K562 (cell line): ENCODE data around the gene BHLHE40. TPM values are rescaled to one million over a fixed set of nuclear protein-coding genes. Genes with fewer than 3 reads are reported as not detected.

ENCODE experiments used
- ARID2 ChIP-seq: fragments of 450-650 bp; IDR thresholded peaks from 2 replicates; pipeline ENCODE4 v1.6.1; 2017; ENCODE audit warnings: antibody characterized with exemption, mild to moderate bottlenecking
- EHMT2 ChIP-seq: fragments of 450-650 bp; IDR thresholded peaks from 2 replicates; pipeline ENCODE4 v1.6.1; 2018; ENCODE audit warnings: antibody characterized with exemption
- EP400 ChIP-seq: fragments of 450-650 bp; IDR thresholded peaks from 2 replicates; pipeline ENCODE4 v1.6.1; 2017; ENCODE audit warnings: antibody characterized with exemption, mild to moderate bottlenecking, moderate library complexity
- FOXJ3 ChIP-seq: sonication (generic); formaldehyde crosslinking; IDR thresholded peaks from 2 replicates; pipeline ENCODE4 v1.4.0; 2020; ENCODE audit warnings: mild to moderate bottlenecking, missing genetic modification reagents
- FOXK2 ChIP-seq, 2 experiments: fragments of 450-650 bp; IDR thresholded peaks in 1 of 2; conservative IDR thresholded peaks in 1 of 2; 2 replicates each; pipeline ENCODE4 v1.6.1; 2016; ENCODE audit warnings: low read depth in 2 of 2, mild to moderate bottlenecking in 1 of 2
- ILF3 ChIP-seq: fragments of 450-650 bp; IDR thresholded peaks from 2 replicates; pipeline ENCODE4 v1.6.1; 2018; ENCODE audit warnings: antibody characterized with exemption, mild to moderate bottlenecking, moderate library complexity, borderline replicate concordance
- NCOR1 ChIP-seq: fragments of 450-650 bp; IDR thresholded peaks from 2 replicates; pipeline ENCODE4 v1.6.1; 2016; ENCODE audit warnings: mild to moderate bottlenecking, moderate library complexity
- SRSF1 ChIP-seq: fragments of 200-400 bp; formaldehyde crosslinking; IDR thresholded peaks from 2 replicates; pipeline ENCODE4 v1.6.1; 2017; ENCODE audit warnings: mild to moderate bottlenecking, low read depth, low read length, moderate library complexity
- ZBED1 ChIP-seq: IDR thresholded peaks from 2 replicates; pipeline ENCODE4 v1.6.1; 2014
- ZNF316 ChIP-seq: fragments of 450-650 bp; IDR thresholded peaks from 2 replicates; pipeline ENCODE4 v1.6.1; 2016
- ZNF707 ChIP-seq: fragments of 250-450 bp; sonication (Bioruptor Pico); conservative IDR thresholded peaks from 2 replicates; pipeline ENCODE4 v1.8.0; 2022; ENCODE audit warnings: inconsistent platforms, mild to moderate bottlenecking, moderate library complexity
- ZNF780A ChIP-seq: fragments of 250-450 bp; sonication (Bioruptor Pico); IDR thresholded peaks from 2 replicates; pipeline ENCODE4 v1.5.0; 2021; ENCODE audit warnings: mild to moderate bottlenecking
- polyA plus RNA-seq, 8 experiments: library from polyadenylated mRNA; depleted of rRNA in 4 of 8; stranded (reverse) in 5 of 8; unstranded in 3 of 8; fragments of >200 nt; fragmentation: Nextera tagmentation in 2 of 8; fragmentation: Illumina TruSeq in 1 of 8; extraction: Ambion mirVana in 2 of 8; extraction: Trizol in 1 of 8; gene quantifications; 2 replicates each; pipeline versions ENCODE4 v1.2.1 to v1.2.3, GENCODE V29; 2011 to 2014; ENCODE audit warnings: inconsistent platforms in 1 of 8, missing spikeins in 1 of 8
- total RNA-seq, 7 experiments: library from RNA; depleted of rRNA in 6 of 7; stranded (reverse); fragments of >200 nt in 6 of 7; fragmentation: Illumina TruSeq in 2 of 7; extraction: Trizol in 2 of 7; gene quantifications; 2 replicates each; pipeline versions ENCODE4 v1.2.1 to v1.2.3, GENCODE V29; 2011 to 2021; ENCODE audit warnings: low replicate concordance in 1 of 7
- TF ChIP-seq, protein P1 (sequence below): IDR thresholded peaks from 2 replicates; pipeline ENCODE4 v1.6.1; 2011; ENCODE audit warnings: borderline replicate concordance, low read depth, mild to moderate bottlenecking, moderate library complexity, low read length; ENCODE audit not compliant: insufficient read depth, poor library complexity, severe bottlenecking
- TF ChIP-seq, protein P2 (sequence below), 2 experiments: fragments of 450-650 bp in 1 of 2; sonication (generic) in 1 of 2; formaldehyde crosslinking in 1 of 2; IDR thresholded peaks; 2 replicates each; pipeline versions ENCODE4 v1.7.1 to v1.9.0; 2016 to 2022; ENCODE audit warnings: inconsistent platforms in 1 of 2, mild to moderate bottlenecking in 1 of 2, missing genetic modification reagents in 1 of 2
- TF ChIP-seq, protein P3 (sequence below): fragments of 450-650 bp; formaldehyde crosslinking; IDR thresholded peaks from 2 replicates; pipeline ENCODE4 v1.4.0; 2020; ENCODE audit warnings: mild to moderate bottlenecking, moderate library complexity

BHLHE40 gene
- total and polyA plus RNA-seq, 9 of the 15 experiments (the other 6 are each of a cell fraction or from before 2014, with no cell fraction given): 12.0 to 83.9 (median 31.4) TPM

DNA sequence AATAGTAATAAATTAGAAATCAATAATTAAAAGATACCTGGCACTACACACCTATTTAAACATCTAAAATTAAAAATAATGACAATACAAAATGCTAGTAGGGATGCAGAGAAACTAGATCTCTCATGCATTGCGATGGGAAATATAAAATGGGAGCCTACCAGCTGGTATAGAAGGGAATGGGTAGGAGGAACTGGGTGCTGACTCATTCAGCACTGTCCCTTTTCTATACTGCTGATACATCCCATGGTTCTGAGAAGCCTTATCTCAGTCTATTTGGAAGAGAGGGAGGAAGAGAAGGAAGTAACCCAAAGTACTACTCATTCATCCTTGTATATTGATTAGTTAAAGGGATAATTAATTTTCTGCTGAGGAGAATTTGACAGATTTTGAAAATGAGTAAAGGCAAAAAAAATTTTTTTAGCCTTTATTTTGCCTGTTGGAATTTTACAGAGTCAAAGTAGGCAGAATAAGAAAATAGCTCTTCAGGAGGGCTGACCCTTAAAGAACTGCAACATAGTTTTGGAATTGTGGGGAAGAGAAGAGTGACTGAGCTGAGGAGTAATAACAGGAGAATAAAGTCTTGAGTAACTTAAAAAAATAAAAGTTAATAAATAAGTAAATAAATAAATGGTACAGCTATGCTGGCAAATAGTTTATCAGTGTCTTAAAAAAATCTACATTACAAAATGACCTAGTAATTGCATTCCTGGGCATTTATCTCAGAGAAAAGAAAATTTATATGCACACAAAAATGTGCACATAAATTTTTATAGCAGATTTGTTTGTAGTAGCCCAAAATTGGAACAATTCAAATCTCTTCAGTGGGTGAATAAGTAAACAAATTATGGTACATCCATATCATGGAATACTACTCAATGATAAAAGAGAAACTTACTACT is 15.3 kb upstream of the BHLHE40 start (continued):
- TF ChIP-seq ILF3 (0 out of 2 replicates have a peak, but pooled peaks have one; percentile 19), ZBED1 (no peak), ARID2 (no peak), FOXJ3 (no peak), FOXK2 (conservative IDR thresholded peaks at IDR 0.05 in 1 of 2, IDR thresholded peaks at IDR 0.05 in 1 of 2; ENCODE audit: low read depth in 2 of 2) (no peak), ZNF780A (CRISPR knock-in tag) (no peak), NCOR1 (peak; percentile 25; the same call in 1 of the 2 replicates), SRSF1 (no peak), ZNF707 (CRISPR knock-in tag) (no peak), ZNF316 (peak; percentile 93), EHMT2 (peak; percentile 87), EP400 (peak; percentile 55)
- TF ChIP-seq, protein P1, sequence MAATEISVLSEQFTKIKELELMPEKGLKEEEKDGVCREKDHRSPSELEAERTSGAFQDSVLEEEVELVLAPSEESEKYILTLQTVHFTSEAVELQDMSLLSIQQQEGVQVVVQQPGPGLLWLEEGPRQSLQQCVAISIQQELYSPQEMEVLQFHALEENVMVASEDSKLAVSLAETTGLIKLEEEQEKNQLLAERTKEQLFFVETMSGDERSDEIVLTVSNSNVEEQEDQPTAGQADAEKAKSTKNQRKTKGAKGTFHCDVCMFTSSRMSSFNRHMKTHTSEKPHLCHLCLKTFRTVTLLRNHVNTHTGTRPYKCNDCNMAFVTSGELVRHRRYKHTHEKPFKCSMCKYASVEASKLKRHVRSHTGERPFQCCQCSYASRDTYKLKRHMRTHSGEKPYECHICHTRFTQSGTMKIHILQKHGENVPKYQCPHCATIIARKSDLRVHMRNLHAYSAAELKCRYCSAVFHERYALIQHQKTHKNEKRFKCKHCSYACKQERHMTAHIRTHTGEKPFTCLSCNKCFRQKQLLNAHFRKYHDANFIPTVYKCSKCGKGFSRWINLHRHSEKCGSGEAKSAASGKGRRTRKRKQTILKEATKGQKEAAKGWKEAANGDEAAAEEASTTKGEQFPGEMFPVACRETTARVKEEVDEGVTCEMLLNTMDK: no peak
- TF ChIP-seq, protein P2, sequence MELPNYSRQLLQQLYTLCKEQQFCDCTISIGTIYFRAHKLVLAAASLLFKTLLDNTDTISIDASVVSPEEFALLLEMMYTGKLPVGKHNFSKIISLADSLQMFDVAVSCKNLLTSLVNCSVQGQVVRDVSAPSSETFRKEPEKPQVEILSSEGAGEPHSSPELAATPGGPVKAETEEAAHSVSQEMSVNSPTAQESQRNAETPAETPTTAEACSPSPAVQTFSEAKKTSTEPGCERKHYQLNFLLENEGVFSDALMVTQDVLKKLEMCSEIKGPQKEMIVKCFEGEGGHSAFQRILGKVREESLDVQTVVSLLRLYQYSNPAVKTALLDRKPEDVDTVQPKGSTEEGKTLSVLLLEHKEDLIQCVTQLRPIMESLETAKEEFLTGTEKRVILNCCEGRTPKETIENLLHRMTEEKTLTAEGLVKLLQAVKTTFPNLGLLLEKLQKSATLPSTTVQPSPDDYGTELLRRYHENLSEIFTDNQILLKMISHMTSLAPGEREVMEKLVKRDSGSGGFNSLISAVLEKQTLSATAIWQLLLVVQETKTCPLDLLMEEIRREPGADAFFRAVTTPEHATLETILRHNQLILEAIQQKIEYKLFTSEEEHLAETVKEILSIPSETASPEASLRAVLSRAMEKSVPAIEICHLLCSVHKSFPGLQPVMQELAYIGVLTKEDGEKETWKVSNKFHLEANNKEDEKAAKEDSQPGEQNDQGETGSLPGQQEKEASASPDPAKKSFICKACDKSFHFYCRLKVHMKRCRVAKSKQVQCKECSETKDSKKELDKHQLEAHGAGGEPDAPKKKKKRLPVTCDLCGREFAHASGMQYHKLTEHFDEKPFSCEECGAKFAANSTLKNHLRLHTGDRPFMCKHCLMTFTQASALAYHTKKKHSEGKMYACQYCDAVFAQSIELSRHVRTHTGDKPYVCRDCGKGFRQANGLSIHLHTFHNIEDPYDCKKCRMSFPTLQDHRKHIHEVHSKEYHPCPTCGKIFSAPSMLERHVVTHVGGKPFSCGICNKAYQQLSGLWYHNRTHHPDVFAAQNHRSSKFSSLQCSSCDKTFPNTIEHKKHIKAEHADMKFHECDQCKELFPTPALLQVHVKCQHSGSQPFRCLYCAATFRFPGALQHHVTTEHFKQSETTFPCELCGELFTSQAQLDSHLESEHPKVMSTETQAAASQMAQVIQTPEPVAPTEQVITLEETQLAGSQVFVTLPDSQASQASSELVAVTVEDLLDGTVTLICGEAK (IDR thresholded peaks at IDR 0.05): no peak
- TF ChIP-seq, protein P2 (CRISPR knock-in tag; IDR thresholded peaks at IDR 0.05): no peak
- TF ChIP-seq, protein P3, sequence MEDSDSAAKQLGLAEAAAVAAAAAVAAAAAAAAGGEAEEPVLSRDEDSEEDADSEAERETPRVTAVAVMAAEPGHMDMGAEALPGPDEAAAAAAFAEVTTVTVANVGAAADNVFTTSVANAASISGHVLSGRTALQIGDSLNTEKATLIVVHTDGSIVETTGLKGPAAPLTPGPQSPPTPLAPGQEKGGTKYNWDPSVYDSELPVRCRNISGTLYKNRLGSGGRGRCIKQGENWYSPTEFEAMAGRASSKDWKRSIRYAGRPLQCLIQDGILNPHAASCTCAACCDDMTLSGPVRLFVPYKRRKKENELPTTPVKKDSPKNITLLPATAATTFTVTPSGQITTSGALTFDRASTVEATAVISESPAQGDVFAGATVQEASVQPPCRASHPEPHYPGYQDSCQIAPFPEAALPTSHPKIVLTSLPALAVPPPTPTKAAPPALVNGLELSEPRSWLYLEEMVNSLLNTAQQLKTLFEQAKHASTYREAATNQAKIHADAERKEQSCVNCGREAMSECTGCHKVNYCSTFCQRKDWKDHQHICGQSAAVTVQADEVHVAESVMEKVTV (CRISPR knock-in tag): no peak
